Choroid plexus epithelial cell (primary cell): Measurements from ENCODE around the gene MFAP2.
A peak's percentile ranks its signal among the peaks of the same experiment; 100 is the strongest.

ENCODE experiments used
- DNase-seq: peaks from one replicate; pipeline ENCODE4 v3.0.0-alpha.2; 2010; ENCODE audit warnings: low read depth
- H3K4me3 ChIP-seq: 2 replicates; pipeline ENCODE4 v1.5.1; 2011; ENCODE audit warnings: low read depth, mild to moderate bottlenecking, control low read depth, low read length, moderate library complexity
- CTCF ChIP-seq: conservative IDR thresholded peaks from 2 replicates; pipeline ENCODE4 v1.5.1; 2011; ENCODE audit warnings: low read depth, mild to moderate bottlenecking, control low read depth, inconsistent platforms, low read length, moderate library complexity

MFAP2 gene

DNA sequence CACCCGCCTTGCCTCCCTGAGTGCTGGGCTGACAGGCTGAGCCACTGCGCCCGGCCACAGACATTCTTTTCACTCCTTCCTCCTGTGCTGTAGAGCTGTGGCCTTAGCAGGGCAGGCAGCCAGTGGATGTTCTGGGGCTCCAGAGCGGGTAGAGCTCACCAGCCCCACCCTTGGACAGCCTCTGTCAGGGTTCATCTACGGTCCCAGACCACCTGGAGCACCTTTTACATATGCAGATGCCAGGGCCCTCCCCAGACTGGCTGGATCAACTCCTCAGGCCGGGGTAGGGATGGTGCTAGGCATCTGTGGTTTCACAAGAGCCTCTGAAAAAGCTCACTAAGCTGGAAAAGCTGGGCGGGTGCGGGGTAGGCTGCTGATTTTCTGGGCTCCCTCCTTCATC lies 26.7 kb upstream of the MFAP2 start:
- H3K4me3 ChIP-seq = no peak overlapping the region
- DNase-seq = no peak
- no peak for TF ChIP-seq CTCF

DNA sequence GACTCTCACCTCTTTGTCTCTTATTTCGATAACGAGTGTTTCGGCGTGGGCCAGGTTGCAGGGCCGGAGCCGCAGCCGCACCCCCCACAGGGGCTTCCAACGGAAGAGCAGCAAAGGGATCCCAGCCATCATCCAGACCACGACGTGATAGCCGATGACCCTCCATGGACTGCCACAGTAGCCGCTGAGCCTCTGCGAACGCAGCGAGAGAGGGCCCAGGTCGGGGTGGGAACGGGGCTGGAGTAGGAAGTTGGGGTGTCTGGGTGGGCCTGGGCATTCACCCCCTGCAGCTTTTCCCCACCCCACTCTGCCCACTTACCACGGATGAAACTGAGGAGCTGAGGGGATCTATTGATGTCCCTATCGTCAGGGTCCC lies 24.9 kb upstream of the MFAP2 start:
- no peak for TF ChIP-seq CTCF
- no peak overlapping the region for H3K4me3 ChIP-seq
- no peak for DNase-seq

DNA sequence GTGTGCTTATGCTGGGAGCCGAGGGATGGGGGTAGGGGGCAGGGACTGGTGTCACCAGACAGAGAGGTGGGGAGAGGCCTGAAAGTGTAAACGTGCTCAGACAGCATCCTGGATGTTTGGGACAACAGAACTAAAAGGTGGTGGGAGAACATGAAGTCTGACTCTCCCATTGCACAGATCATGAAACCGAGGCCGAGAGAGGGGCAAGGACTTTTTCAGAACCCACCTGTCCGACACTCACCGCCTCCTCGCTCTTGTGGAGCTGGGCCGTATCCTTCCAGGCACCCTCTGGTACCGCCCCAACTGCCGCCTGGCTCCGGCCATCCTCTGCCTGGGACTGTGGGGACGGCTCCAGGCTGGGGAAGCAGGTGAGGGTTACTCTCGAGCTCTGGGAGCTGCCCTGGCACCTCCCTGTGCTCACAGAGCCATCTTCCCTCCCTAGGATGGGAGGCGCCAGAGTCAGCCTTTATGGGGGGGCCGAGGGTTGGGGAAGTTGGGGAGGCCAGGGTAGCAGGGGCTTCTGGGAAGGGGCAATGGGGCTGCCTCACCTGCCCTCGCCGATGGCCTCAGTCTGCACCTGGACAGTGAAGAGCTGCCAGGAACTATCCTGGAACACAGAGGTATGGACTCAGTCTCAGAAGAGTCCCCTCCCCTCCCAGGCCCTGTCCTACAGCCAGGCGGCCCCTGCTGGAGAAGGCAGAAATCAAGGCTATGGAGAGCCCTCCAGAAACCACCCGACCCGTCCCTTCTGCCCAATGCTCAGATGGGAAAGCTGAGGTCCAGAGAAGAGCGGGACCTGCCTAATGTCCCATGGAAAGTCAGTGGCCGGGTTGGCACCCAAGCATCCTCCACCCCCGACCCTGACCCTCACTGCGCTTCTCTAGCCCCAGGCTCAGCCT lies 24.3 kb upstream of the MFAP2 start:
- no peak overlapping the region for H3K4me3 ChIP-seq
- no peak for DNase-seq
- peak; percentile 40 for TF ChIP-seq CTCF

- no peak overlapping the region for H3K4me3 ChIP-seq
- DNase-seq = no peak
- no peak for TF ChIP-seq CTCF
Measured at GRCh38 chr1:17002524-17002902, 22.1 kb upstream of the MFAP2 start.

DNA sequence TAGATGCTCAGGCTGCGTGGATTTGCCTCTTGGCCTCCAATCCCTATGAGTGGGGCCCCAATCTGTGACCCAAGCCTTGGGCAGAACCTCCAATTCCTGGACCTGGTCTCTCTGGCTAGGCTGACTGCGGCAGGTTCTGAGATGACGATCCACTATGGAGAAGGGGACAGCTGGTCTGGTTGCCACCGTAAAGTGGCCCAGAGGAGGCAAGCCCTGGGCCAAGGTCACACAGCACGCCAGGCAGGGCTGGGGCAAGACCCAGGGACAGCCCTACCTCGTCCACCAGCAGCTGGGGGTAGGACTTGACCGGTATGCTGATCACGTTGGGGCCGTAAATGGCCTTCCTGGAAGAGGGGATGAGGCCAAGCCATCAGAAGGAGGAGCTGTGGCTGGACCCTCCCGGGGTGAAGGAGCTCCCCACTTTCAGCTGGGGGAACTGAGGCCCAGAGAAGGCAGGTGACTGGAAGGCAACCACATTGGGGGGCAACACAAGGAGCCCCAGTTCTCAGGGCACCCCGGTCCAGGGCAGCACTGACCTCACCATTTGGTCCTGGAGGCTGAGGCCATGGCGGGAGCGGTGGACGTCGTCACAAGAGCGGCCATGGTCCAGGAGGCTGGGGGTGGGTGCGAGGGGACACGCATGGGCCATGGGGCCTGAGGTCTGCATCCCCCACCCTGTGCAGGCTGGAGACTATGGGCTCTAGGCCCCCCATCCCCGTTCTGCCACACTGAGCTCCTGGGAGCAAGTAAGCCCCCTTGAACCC lies 21.5 kb upstream of the MFAP2 start:
- no peak for TF ChIP-seq CTCF
- no peak overlapping the region for H3K4me3 ChIP-seq
- DNase-seq = no peak

DNA sequence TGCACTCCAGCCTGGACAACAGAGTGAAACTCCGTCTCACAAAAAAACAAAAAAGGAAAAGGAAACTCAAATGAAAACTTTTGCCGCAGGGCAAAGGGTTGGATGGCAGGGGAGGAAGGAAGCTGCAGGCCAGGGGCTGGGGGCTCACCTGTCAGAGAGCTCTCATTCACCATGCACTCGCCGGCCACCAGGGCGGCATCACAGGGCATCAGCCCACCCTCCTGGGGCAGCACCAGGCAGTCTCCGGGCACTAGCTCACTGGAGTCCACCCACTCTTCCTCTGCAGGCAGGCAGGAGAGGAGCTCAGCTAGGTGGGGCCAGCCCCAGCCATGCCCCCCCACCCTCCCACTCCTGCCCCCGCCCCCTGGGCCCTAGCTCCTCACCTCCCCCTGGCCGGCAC lies 19.4 kb upstream of the MFAP2 start:
- TF ChIP-seq CTCF = no peak
- DNase-seq = no peak

More for the DNA sequence above, 19.4 kb upstream of the MFAP2 start:
- H3K4me3 ChIP-seq = no peak overlapping the region
